Suprapubic skin (tissue), 4 donors: ENCODE results near the gene TMPRSS4. TPM values are rescaled to one million over a fixed set of nuclear protein-coding genes. Genes with fewer than 3 reads are reported as not detected.

Source experiments
- DNase-seq, 2 donors: peaks; one replicate each; pipeline ENCODE4 v3.0.0-alpha.2; 2019; ENCODE audit warnings: low spot score in 2 of 2
- H3K27ac ChIP-seq: fragments of 200-600 bp; sonication (generic); one replicate; pipeline ENCODE4 v1.5.1; 2019
- H3K27me3 ChIP-seq: fragments of 200-600 bp; sonication (generic); one replicate; pipeline ENCODE4 v1.5.1; 2019
- H3K36me3 ChIP-seq: fragments of 200-600 bp; sonication (generic); one replicate; pipeline ENCODE4 v1.5.1; 2019
- H3K4me1 ChIP-seq: fragments of 200-600 bp; sonication (generic); one replicate; pipeline ENCODE4 v1.5.1; 2019
- H3K4me3 ChIP-seq: fragments of 200-600 bp; sonication (generic); one replicate; pipeline ENCODE4 v1.5.1; 2019; ENCODE audit warnings: mild to moderate bottlenecking
- H3K9me3 ChIP-seq: fragments of 200-600 bp; sonication (generic); one replicate; pipeline ENCODE4 v1.5.1; 2019
- EP300 ChIP-seq: sonication (generic); formaldehyde crosslinking; IDR thresholded peaks from one replicate; pipeline ENCODE4 v1.6.1; 2017; ENCODE audit warnings: antibody characterized with exemption
- POLR2A ChIP-seq, 2 donors: fragments of 450-650 bp; IDR thresholded peaks; one replicate each; pipeline ENCODE4 v1.6.1; 2017; ENCODE audit warnings: antibody characterized with exemption in 2 of 2, mild to moderate bottlenecking in 2 of 2, moderate library complexity in 2 of 2
- POLR2AphosphoS5 ChIP-seq, 3 donors: sonication (generic); formaldehyde crosslinking; IDR thresholded peaks; one replicate each; pipeline ENCODE4 v1.6.1; 2017; ENCODE audit warnings: antibody characterized with exemption in 3 of 3
- WGBS: methylation state at CpG from one replicate; pipeline ENCODE4 v1.1.5; 2018; 5-methylcytosine and 5-hydroxymethylcytosine counted together
- total RNA-seq, 4 donors: library from RNA; depleted of rRNA; stranded (reverse); fragments of >200 nt; gene quantifications; one replicate each; pipeline ENCODE4 v1.1.0, GENCODE V29; 2016
- TF ChIP-seq, protein P1 (sequence below), 2 donors: fragments of 200-600 bp in 1 of 2; fragments of 450-650 bp in 1 of 2; sonication (generic) in 1 of 2; IDR thresholded peaks; one replicate each; pipeline ENCODE4 v1.5.1; 2016 to 2019; ENCODE audit warnings: antibody characterized with exemption in 2 of 2, mild to moderate bottlenecking in 1 of 2, moderate library complexity in 1 of 2

Gene TMPRSS4
- total RNA-seq, 4 donors from 2014 or later = 1.6 to 17.0 (median 2.4) TPM

GRCh38 chr11:118155776-118156530, 79.1 kb downstream of the TMPRSS4 start:
- WGBS = 65% methylated on average over 8 of the region's 11 CpGs
- Histone ChIP-seq H3K4me3 (no peak overlapping the region), H3K36me3 (no peaks in the 10 kb centered on the region), H3K9me3 (no peaks in the 10 kb centered on the region), H3K27ac (no peak overlapping the region), H3K4me1 (peaks cover 32% of the 10 kb centered on the region), H3K27me3 (peaks cover 64% of the 10 kb centered on the region)
- DNase-seq = no peak
- no peak for TF ChIP-seq POLR2AphosphoS5 (IDR thresholded peaks at IDR 0.05)
- TF ChIP-seq, protein P1, sequence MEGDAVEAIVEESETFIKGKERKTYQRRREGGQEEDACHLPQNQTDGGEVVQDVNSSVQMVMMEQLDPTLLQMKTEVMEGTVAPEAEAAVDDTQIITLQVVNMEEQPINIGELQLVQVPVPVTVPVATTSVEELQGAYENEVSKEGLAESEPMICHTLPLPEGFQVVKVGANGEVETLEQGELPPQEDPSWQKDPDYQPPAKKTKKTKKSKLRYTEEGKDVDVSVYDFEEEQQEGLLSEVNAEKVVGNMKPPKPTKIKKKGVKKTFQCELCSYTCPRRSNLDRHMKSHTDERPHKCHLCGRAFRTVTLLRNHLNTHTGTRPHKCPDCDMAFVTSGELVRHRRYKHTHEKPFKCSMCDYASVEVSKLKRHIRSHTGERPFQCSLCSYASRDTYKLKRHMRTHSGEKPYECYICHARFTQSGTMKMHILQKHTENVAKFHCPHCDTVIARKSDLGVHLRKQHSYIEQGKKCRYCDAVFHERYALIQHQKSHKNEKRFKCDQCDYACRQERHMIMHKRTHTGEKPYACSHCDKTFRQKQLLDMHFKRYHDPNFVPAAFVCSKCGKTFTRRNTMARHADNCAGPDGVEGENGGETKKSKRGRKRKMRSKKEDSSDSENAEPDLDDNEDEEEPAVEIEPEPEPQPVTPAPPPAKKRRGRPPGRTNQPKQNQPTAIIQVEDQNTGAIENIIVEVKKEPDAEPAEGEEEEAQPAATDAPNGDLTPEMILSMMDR (IDR thresholded peaks at IDR 0.05) = no peak
- TF ChIP-seq EP300 = no peak
- TF ChIP-seq POLR2A (IDR thresholded peaks at IDR 0.05) = no peak

DNA sequence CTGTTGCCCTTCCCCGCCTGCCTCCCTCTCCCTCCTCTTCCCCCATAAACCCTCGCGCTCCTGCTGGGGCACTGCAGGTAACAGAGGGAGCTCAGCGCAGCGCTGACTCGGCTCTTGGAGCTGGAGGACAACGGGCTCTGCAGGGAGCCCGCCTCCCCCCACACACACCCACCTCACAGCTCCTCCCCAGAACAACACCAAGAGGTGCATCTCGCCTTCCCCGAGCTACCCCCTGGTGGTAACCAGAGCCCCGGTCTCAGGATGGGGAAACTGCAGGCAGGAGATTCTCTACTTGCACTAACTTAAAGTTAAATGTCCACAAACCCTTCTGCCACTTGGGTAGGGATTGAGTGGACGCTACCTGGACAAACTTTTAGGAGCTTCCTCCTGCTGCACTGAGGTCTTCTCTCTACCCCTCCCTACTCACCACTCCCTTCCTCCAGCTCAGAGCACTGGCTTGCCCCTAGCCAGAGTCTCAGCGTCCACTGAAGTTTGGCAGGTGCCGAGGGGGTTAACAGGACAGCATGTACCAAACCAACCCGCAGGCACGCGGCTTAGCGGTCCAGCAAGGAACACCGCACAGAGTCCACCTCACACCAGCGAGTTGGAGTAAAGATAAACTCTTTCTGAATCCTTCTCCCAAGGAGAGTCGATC, 79.8 kb downstream of the TMPRSS4 start:
- no peak for DNase-seq
- peaks cover 32% of the 10 kb centered on the region for H3K4me1 ChIP-seq
- no peak for TF ChIP-seq POLR2AphosphoS5 (IDR thresholded peaks at IDR 0.05)
- TF ChIP-seq, protein P1 (IDR thresholded peaks at IDR 0.05) = no peak
- no peak for TF ChIP-seq EP300
- no peak for TF ChIP-seq POLR2A (IDR thresholded peaks at IDR 0.05)
- H3K27me3 ChIP-seq = peaks cover 64% of the 10 kb centered on the region
- H3K27ac ChIP-seq = no peak overlapping the region
- no peak overlapping the region for H3K4me3 ChIP-seq
- H3K9me3 ChIP-seq = no peaks in the 10 kb centered on the region
- no peaks in the 10 kb centered on the region for H3K36me3 ChIP-seq
- 29% methylated on average over 21 of the region's 21 CpGs for WGBS

- H3K36me3 ChIP-seq = no peaks in the 10 kb centered on the region
- H3K4me1 ChIP-seq = peaks cover 26% of the 10 kb centered on the region
- H3K9me3 ChIP-seq = no peaks in the 10 kb centered on the region
- no peak overlapping the region for H3K4me3 ChIP-seq
- 48% methylated on average over 10 of the region's 10 CpGs for WGBS
- no peak overlapping the region for H3K27ac ChIP-seq
- no peak for DNase-seq
- H3K27me3 ChIP-seq = peaks cover 60% of the 10 kb centered on the region
- TF ChIP-seq POLR2AphosphoS5 (IDR thresholded peaks at IDR 0.05) (no peak), EP300 (no peak)
- TF ChIP-seq, protein P1 (IDR thresholded peaks at IDR 0.05) = no peak
Measured at GRCh38 chr11:118157186-118157895, 80.5 kb downstream of the TMPRSS4 start.

GRCh38 chr11:118161786-118162185, 84.9 kb downstream of the TMPRSS4 start:
- peaks cover 19% of the 10 kb centered on the region for H3K27me3 ChIP-seq
- no peak for DNase-seq
- H3K4me3 ChIP-seq = no peak overlapping the region
- no peak for TF ChIP-seq POLR2AphosphoS5 (IDR thresholded peaks at IDR 0.05)
- no peak for TF ChIP-seq EP300
- TF ChIP-seq POLR2A (IDR thresholded peaks at IDR 0.05) = no peak
- TF ChIP-seq, protein P1 (IDR thresholded peaks at IDR 0.05) = no peak
- H3K36me3 ChIP-seq = no peaks in the 10 kb centered on the region
- WGBS = 76% methylated on average over 6 of the region's 6 CpGs
- no peak overlapping the region for H3K27ac ChIP-seq
- peaks cover 3% of the 10 kb centered on the region for H3K4me1 ChIP-seq
- no peaks in the 10 kb centered on the region for H3K9me3 ChIP-seq

GRCh38 chr11:118162846-118163245, 86.0 kb downstream of the TMPRSS4 start:
- H3K4me3 ChIP-seq = no peak overlapping the region
- TF ChIP-seq, protein P1 (IDR thresholded peaks at IDR 0.05) = no peak
- no peak for TF ChIP-seq POLR2A (IDR thresholded peaks at IDR 0.05)
- no peak for TF ChIP-seq POLR2AphosphoS5 (IDR thresholded peaks at IDR 0.05)
- no peak for TF ChIP-seq EP300
- H3K9me3 ChIP-seq = no peaks in the 10 kb centered on the region
- no peaks in the 10 kb centered on the region for H3K36me3 ChIP-seq
- 83% methylated on average over 3 of the region's 3 CpGs for WGBS
- H3K4me1 ChIP-seq = no peaks in the 10 kb centered on the region
- H3K27me3 ChIP-seq = peaks cover 10% of the 10 kb centered on the region
- H3K27ac ChIP-seq = no peak overlapping the region
- DNase-seq = no peak
